Endothelial cell (in vitro differentiated cells): ENCODE results near the gene TMC5. TPM values are rescaled to one million over a fixed set of nuclear protein-coding genes. Genes with fewer than 3 reads are reported as not detected.
A peak's percentile ranks its signal among the peaks of the same experiment; 100 is the strongest.

Source experiments
- DNase-seq: peaks from one replicate; pipeline ENCODE4 v3.0.0; 2021; ENCODE audit warnings: low spot score
- H3K27ac Mint-ChIP-seq: one replicate; pipeline ENCODE4 v1.8.0; 2021; ENCODE audit warnings: mixed read lengths, inconsistent platforms; ENCODE audit not compliant: unreplicated experiment
- H3K27me3 Mint-ChIP-seq: one replicate; pipeline ENCODE4 v1.8.0; 2021; ENCODE audit warnings: mild to moderate bottlenecking, moderate library complexity, mixed read lengths, inconsistent platforms; ENCODE audit not compliant: unreplicated experiment
- H3K36me3 Mint-ChIP-seq: one replicate; pipeline ENCODE4 v1.8.0; 2021; ENCODE audit warnings: mild to moderate bottlenecking, low read depth, mixed read lengths, inconsistent platforms; ENCODE audit not compliant: unreplicated experiment
- H3K4me1 Mint-ChIP-seq: one replicate; pipeline ENCODE4 v1.8.0; 2021; ENCODE audit warnings: mild to moderate bottlenecking, mixed read lengths, inconsistent platforms; ENCODE audit not compliant: unreplicated experiment
- H3K4me3 Mint-ChIP-seq: one replicate; pipeline ENCODE4 v1.8.0; 2021; ENCODE audit warnings: mild to moderate bottlenecking, mixed read lengths, inconsistent platforms; ENCODE audit not compliant: unreplicated experiment
- H3K9me3 Mint-ChIP-seq: one replicate; pipeline ENCODE4 v1.8.0; 2021; ENCODE audit warnings: mixed read lengths, inconsistent platforms; ENCODE audit not compliant: unreplicated experiment
- CTCF ChIP-seq: fragments of 200-600 bp; sonication (generic); IDR thresholded peaks from one replicate; pipeline ENCODE4 v1.5.0; 2021; ENCODE audit warnings: antibody characterized with exemption; ENCODE audit not compliant: unreplicated experiment
- total RNA-seq: library from RNA; stranded (reverse); fragmentation: NEBNext Ultra II Directional; extraction: Animal tissue kit (Norgen Biotek cat#: 25700); gene quantifications from one replicate; pipeline ENCODE4 v1.2.1, GENCODE V29; 2021; ENCODE audit not compliant: unreplicated experiment

TMC5 gene
- total RNA-seq, 1 donor from 2014 or later = 0.69 TPM

GRCh38 chr16:19523184-19523558 is 105.5 kb downstream of the TMC5 start:
- no peak for TF ChIP-seq CTCF
- H3K27me3 Mint-ChIP-seq = peaks cover 1% of the 10 kb centered on the region
- peaks cover 20% of the 10 kb centered on the region for H3K4me1 Mint-ChIP-seq
- no peaks in the 10 kb centered on the region for H3K36me3 Mint-ChIP-seq
- no peak overlapping the region for H3K27ac Mint-ChIP-seq
- DNase-seq = no peak
- H3K4me3 Mint-ChIP-seq = no peak overlapping the region
- no peaks in the 10 kb centered on the region for H3K9me3 Mint-ChIP-seq

- peak within 1 kb of the TSS; percentile 100 for H3K4me3 Mint-ChIP-seq
- no peaks in the 10 kb centered on the region for H3K36me3 Mint-ChIP-seq
Measured at GRCh38 chr16:19523559-19524355, 106.1 kb downstream of the TMC5 start, which contains the start of gene CCP110. CCP110 (plus strand) TSS chr16:19523942; CDS start chr16:19527882, 3,940 bp downstream.

GRCh38 chr16:19524356-19524615 is 106.6 kb downstream of the TMC5 start:
- TF ChIP-seq CTCF = no peak
- peaks cover 1% of the 10 kb centered on the region for H3K27me3 Mint-ChIP-seq
- no peaks in the 10 kb centered on the region for H3K36me3 Mint-ChIP-seq
- H3K4me1 Mint-ChIP-seq = peaks cover 20% of the 10 kb centered on the region
- peak overlapping the region; percentile 61 for H3K27ac Mint-ChIP-seq
- peak overlapping the region; percentile 100 for H3K4me3 Mint-ChIP-seq
- DNase-seq = no peak
- no peaks in the 10 kb centered on the region for H3K9me3 Mint-ChIP-seq

More at GRCh38 chr16:19523559-19524355, 106.1 kb downstream of the TMC5 start, which contains the start of gene CCP110:
- no peak for TF ChIP-seq CTCF
- H3K27ac Mint-ChIP-seq = peak within 1 kb of the TSS; percentile 96
- H3K9me3 Mint-ChIP-seq = no peaks in the 10 kb centered on the region
- H3K27me3 Mint-ChIP-seq = peaks cover 1% of the 10 kb centered on the region
- H3K4me1 Mint-ChIP-seq = peaks cover 20% of the 10 kb centered on the region
- peak; percentile 89 for DNase-seq

- Mint-ChIP-seq H3K36me3 (no peaks in the 10 kb centered on the region), H3K4me3 (peak overlapping the region; percentile 100), H3K27ac (peak overlapping the region; percentile 61), H3K9me3 (no peaks in the 10 kb centered on the region), H3K27me3 (peaks cover 1% of the 10 kb centered on the region), H3K4me1 (peaks cover 20% of the 10 kb centered on the region)
- no peak for TF ChIP-seq CTCF
- DNase-seq = no peak
Measured at GRCh38 chr16:19524616-19525384, 107.1 kb downstream of the TMC5 start.

- Mint-ChIP-seq H3K36me3 (no peaks in the 10 kb centered on the region), H3K27ac (no peak overlapping the region), H3K27me3 (peaks cover 1% of the 10 kb centered on the region), H3K4me1 (peaks cover 20% of the 10 kb centered on the region), H3K9me3 (no peaks in the 10 kb centered on the region), H3K4me3 (peak overlapping the region; percentile 100)
- no peak for DNase-seq
- no peak for TF ChIP-seq CTCF
Measured at GRCh38 chr16:19525385-19525723, 107.7 kb downstream of the TMC5 start.
